HepG2 (cell line): Measurements from ENCODE around the gene C19orf18. TPM values are rescaled to one million over a fixed set of nuclear protein-coding genes. Genes with fewer than 3 reads are reported as not detected.

ENCODE experiments used
- ATAC-seq: fragments of 200-7000 bp; cut with Tn5 transposase; 3 replicates; pipeline ENCODE4 v1.9.1; 2020; ENCODE audit warnings: mild to moderate bottlenecking, moderate library complexity
- BruUV-seq: library from RNA; stranded (reverse); fragments of 400-500 nt; replicated peaks from 2 replicates; lab custom pipeline; 2021; lab: Mats Ljungman, UMichigan
- CTCF ChIA-PET: fragments of 300-600 bp; formaldehyde crosslinking; extraction: SDS; loops from one replicate; lab custom pipeline; 2021; ENCODE audit warnings: low total read pairs, inconsistent platforms, low intra/inter-chr PET ratio; lab: Yijun Ruan, JAX
- POLR2A ChIA-PET: fragments of 350-600 bp; sonication (Branson Sonifier 250); formaldehyde crosslinking; loops from one replicate; lab custom pipeline; 2020; ENCODE audit warnings: antibody characterized with exemption, inconsistent platforms; lab: Yijun Ruan, JAX
- DNase-seq: peaks from one replicate; pipeline ENCODE4 v3.0.0-alpha.2; 2015; ENCODE audit warnings: low spot score
- FAIRE-seq: peaks from 3 replicates; lab custom pipeline; 2011; peaks lifted over from hg19 to GRCh38; lab: Jason Lieb, UNC
- H2AFZ ChIP-seq: one replicate; pipeline ENCODE4 v1.6.1; 2011; ENCODE audit warnings: low read length, inconsistent platforms
- H3K27ac ChIP-seq: fragments of 300-600 bp; 3 replicates; pipeline ENCODE4 v1.8.0; 2011; ENCODE audit warnings: mixed run types, mild to moderate bottlenecking, mixed read lengths, low read length, inconsistent platforms; ENCODE audit not compliant: insufficient read depth; ENCODE audit errors: extremely low read length
- H3K27me3 ChIP-seq, 2 experiments: fragments of 200-600 bp in 1 of 2; 2 replicates in 1 of 2; 3 replicates in 1 of 2; pipeline versions ENCODE4 v1.6.0 to v1.8.0; 2011; ENCODE audit warnings: low read length in 2 of 2, mild to moderate bottlenecking in 2 of 2, moderate library complexity in 2 of 2, inconsistent platforms in 1 of 2; ENCODE audit not compliant: insufficient read depth in 2 of 2, control insufficient read depth in 1 of 2
- H3K36me3 ChIP-seq, 2 experiments: fragments of 200-600 bp in 1 of 2; replicated peaks in 1 of 2; 2 replicates in 1 of 2; 3 replicates in 1 of 2; pipeline versions ENCODE4 v1.5.1 to v1.8.0; 2011; ENCODE audit warnings: low read length in 2 of 2, inconsistent platforms in 1 of 2; ENCODE audit not compliant: insufficient read depth in 2 of 2, control insufficient read depth in 1 of 2
- H3K4me1 ChIP-seq: 2 replicates; pipeline ENCODE4 v1.5.1; 2012; ENCODE audit warnings: low read length, inconsistent platforms; ENCODE audit not compliant: insufficient read depth
- H3K4me2 ChIP-seq: 2 replicates; pipeline ENCODE4 v1.6.0; 2011; ENCODE audit warnings: low read depth, low read length, inconsistent platforms
- H3K4me3 ChIP-seq, 3 experiments: fragments of 200-600 bp in 1 of 3; sonication (generic), shearing (Covaris generic) in 1 of 3; replicated peaks in 1 of 3; 2 replicates each; pipeline ENCODE4 v1.5.1; 2011 to 2016; ENCODE audit warnings: low read length in 3 of 3, inconsistent platforms in 2 of 3, low read depth in 2 of 3, mild to moderate bottlenecking in 2 of 3, control low read depth in 1 of 3, mixed read lengths in 1 of 3; ENCODE audit not compliant: insufficient read depth in 1 of 3
- H3K79me2 ChIP-seq: one replicate; pipeline ENCODE4 v1.6.1; 2011; ENCODE audit warnings: low read length, inconsistent platforms; ENCODE audit not compliant: insufficient read depth
- H3K9ac ChIP-seq: 2 replicates; pipeline ENCODE4 v1.6.0; 2011; ENCODE audit warnings: mild to moderate bottlenecking, low read depth, low read length, inconsistent platforms; ENCODE audit not compliant: insufficient read depth
- H3K9me3 ChIP-seq: 2 replicates; pipeline ENCODE4 v1.5.1; 2012; ENCODE audit warnings: mild to moderate bottlenecking, low read length
- H4K20me1 ChIP-seq: 2 replicates; pipeline ENCODE4 v1.6.0; 2011; ENCODE audit warnings: inconsistent platforms, mild to moderate bottlenecking, low read length, moderate library complexity; ENCODE audit not compliant: insufficient read depth
- FOXP1 ChIP-seq, 2 experiments: fragments of 450-650 bp in 1 of 2; IDR thresholded peaks; 2 replicates each; pipeline ENCODE4 v1.6.1; 2017 to 2018; ENCODE audit warnings: antibody characterized with exemption in 1 of 2
- KDM5B ChIP-seq: sonication (generic); formaldehyde crosslinking; IDR thresholded peaks from 2 replicates; pipeline ENCODE4 v1.4.0; 2020; ENCODE audit warnings: missing genetic modification reagents, mild to moderate bottlenecking, borderline replicate concordance
- KLF6 ChIP-seq: IDR thresholded peaks from 2 replicates; pipeline ENCODE4 v1.8.0; 2016; ENCODE audit warnings: missing biosample characterization, missing genetic modification reagents
- KLF9 ChIP-seq: IDR thresholded peaks from 2 replicates; pipeline ENCODE4 v1.6.1; 2016; ENCODE audit warnings: low read depth
- NFKBIZ ChIP-seq: IDR thresholded peaks from 2 replicates; pipeline ENCODE4 v1.6.1; 2018; ENCODE audit warnings: missing genetic modification reagents, missing compliant biosample characterization
- TP53 ChIP-seq: sonication (generic); formaldehyde crosslinking; conservative IDR thresholded peaks from 2 replicates; pipeline ENCODE4 v1.4.0; 2020; ENCODE audit warnings: missing genetic modification reagents
- ZNF251 ChIP-seq: sonication (generic); formaldehyde crosslinking; IDR thresholded peaks from 2 replicates; pipeline ENCODE4 v1.9.0; 2021; ENCODE audit warnings: mild to moderate bottlenecking, missing genetic modification reagents
- ZNF441 ChIP-seq: sonication (generic); formaldehyde crosslinking; IDR thresholded peaks from 2 replicates; pipeline ENCODE4 v1.7.0; 2021; ENCODE audit warnings: missing genetic modification reagents, borderline replicate concordance
- WGBS: methylation state at CpG from one replicate; pipeline ENCODE4 v1.1.6; 2017; ENCODE audit warnings: low lambda C conversion rate; 5-methylcytosine and 5-hydroxymethylcytosine counted together
- in situ Hi-C: cut with HindIII; loops from 2 replicates; pipeline ENCODE4 v1.10.0; 2017; ENCODE audit warnings: low pct_unique_long_range_greater_than_20kb; ENCODE audit not compliant: extremely low pct_ligation_motif_present
- intact Hi-C: fragments of 100-400 bp; cut with micrococcal nuclease; formaldehyde crosslinking; loops from one replicate; pipeline ENCODE4 v1.10.0; 2022; ENCODE audit not compliant: unreplicated experiment
- polyA plus RNA-seq, 8 experiments: library from polyadenylated mRNA; depleted of rRNA in 3 of 8; stranded (reverse) in 7 of 8; unstranded in 1 of 8; fragments of >200 nt; fragmentation: Illumina TruSeq in 4 of 8; extraction: Trizol in 4 of 8; gene quantifications; 2 replicates each; pipeline versions ENCODE4 v1.2.1 to v1.2.3, GENCODE V29; 2011 to 2016; ENCODE audit warnings: low read depth in 4 of 8, missing spikeins in 1 of 8, mixed read lengths in 1 of 8; ENCODE audit not compliant: insufficient read depth in 1 of 8
- total RNA-seq, 5 experiments: library from RNA; depleted of rRNA; stranded (reverse); fragments of >200 nt; fragmentation: Illumina TruSeq; extraction: Trizol; gene quantifications; 2 replicates each; pipeline ENCODE4 v1.2.3, GENCODE V29; 2016; ENCODE audit warnings: low read depth in 1 of 5
- TF ChIP-seq, protein P1 (sequence below): IDR thresholded peaks from 2 replicates; pipeline ENCODE4 v1.6.1; 2016; ENCODE audit warnings: low read depth, missing genetic modification reagents, missing compliant biosample characterization
- TF ChIP-seq, protein P2 (sequence below): sonication (generic); formaldehyde crosslinking; IDR thresholded peaks from 2 replicates; pipeline ENCODE4 v1.4.0; 2020; ENCODE audit warnings: missing genetic modification reagents
- TF ChIP-seq, protein P3 (sequence below): sonication (generic); formaldehyde crosslinking; IDR thresholded peaks from 2 replicates; pipeline ENCODE4 v1.5.0; 2020; ENCODE audit warnings: missing genetic modification reagents, mild to moderate bottlenecking, borderline replicate concordance
- TF ChIP-seq, protein P4 (sequence below): sonication (generic); formaldehyde crosslinking; IDR thresholded peaks from 2 replicates; pipeline ENCODE4 v1.4.0; 2020; ENCODE audit warnings: mild to moderate bottlenecking, missing genetic modification reagents

C19orf18 gene
- total and polyA plus RNA-seq, 2 of the 13 experiments (the other 11 are each of a cell fraction or from before 2014, with no cell fraction given): 0.38 to 0.55 TPM

DNA sequence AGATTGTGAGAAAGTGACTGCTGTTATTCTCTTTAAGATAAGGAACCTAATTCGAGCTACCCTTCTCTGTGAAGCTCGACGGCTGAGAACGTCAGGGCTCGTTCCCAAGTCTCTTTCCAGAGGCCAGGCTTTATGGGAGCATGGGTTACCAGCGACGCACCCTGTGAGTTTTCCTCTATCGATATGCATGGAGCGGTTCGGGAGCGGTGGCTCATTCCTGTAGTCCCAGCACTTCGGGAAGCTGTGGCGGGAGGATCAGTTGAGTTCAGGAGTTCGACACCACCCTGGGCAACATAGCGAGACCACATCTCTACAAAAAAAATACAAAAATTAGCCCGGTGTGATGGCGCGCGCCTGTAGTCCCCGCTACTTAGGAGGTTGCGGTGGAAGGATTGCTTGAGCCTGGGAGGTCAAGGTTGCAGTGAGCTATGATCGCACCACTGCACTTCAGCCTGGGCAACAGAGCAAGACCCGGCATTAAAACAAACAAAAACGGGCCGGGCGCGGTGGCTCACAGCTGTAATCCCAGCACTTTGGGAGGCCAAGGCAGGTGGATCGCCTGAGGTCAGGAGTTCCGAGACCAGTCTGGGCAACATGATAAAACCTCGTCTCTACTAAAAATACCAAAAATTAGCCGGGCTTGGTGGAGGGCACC, 29.0 kb upstream of the C19orf18 start (continued):
- TF ChIP-seq, protein P1, sequence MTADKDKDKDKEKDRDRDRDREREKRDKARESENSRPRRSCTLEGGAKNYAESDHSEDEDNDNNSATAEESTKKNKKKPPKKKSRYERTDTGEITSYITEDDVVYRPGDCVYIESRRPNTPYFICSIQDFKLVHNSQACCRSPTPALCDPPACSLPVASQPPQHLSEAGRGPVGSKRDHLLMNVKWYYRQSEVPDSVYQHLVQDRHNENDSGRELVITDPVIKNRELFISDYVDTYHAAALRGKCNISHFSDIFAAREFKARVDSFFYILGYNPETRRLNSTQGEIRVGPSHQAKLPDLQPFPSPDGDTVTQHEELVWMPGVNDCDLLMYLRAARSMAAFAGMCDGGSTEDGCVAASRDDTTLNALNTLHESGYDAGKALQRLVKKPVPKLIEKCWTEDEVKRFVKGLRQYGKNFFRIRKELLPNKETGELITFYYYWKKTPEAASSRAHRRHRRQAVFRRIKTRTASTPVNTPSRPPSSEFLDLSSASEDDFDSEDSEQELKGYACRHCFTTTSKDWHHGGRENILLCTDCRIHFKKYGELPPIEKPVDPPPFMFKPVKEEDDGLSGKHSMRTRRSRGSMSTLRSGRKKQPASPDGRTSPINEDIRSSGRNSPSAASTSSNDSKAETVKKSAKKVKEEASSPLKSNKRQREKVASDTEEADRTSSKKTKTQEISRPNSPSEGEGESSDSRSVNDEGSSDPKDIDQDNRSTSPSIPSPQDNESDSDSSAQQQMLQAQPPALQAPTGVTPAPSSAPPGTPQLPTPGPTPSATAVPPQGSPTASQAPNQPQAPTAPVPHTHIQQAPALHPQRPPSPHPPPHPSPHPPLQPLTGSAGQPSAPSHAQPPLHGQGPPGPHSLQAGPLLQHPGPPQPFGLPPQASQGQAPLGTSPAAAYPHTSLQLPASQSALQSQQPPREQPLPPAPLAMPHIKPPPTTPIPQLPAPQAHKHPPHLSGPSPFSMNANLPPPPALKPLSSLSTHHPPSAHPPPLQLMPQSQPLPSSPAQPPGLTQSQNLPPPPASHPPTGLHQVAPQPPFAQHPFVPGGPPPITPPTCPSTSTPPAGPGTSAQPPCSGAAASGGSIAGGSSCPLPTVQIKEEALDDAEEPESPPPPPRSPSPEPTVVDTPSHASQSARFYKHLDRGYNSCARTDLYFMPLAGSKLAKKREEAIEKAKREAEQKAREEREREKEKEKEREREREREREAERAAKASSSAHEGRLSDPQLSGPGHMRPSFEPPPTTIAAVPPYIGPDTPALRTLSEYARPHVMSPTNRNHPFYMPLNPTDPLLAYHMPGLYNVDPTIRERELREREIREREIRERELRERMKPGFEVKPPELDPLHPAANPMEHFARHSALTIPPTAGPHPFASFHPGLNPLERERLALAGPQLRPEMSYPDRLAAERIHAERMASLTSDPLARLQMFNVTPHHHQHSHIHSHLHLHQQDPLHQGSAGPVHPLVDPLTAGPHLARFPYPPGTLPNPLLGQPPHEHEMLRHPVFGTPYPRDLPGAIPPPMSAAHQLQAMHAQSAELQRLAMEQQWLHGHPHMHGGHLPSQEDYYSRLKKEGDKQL: no peak
- TF ChIP-seq FOXP1 (IDR thresholded peaks at IDR 0.05): no peak
- no peak for TF ChIP-seq FOXP1 (CRISPR knock-in tag; IDR thresholded peaks at IDR 0.05)
- 0 out of 2 replicates have a peak, but pooled peaks have one; percentile 1 for TF ChIP-seq KDM5B
- TF ChIP-seq KLF6 (CRISPR knock-in tag): no peak

DNA sequence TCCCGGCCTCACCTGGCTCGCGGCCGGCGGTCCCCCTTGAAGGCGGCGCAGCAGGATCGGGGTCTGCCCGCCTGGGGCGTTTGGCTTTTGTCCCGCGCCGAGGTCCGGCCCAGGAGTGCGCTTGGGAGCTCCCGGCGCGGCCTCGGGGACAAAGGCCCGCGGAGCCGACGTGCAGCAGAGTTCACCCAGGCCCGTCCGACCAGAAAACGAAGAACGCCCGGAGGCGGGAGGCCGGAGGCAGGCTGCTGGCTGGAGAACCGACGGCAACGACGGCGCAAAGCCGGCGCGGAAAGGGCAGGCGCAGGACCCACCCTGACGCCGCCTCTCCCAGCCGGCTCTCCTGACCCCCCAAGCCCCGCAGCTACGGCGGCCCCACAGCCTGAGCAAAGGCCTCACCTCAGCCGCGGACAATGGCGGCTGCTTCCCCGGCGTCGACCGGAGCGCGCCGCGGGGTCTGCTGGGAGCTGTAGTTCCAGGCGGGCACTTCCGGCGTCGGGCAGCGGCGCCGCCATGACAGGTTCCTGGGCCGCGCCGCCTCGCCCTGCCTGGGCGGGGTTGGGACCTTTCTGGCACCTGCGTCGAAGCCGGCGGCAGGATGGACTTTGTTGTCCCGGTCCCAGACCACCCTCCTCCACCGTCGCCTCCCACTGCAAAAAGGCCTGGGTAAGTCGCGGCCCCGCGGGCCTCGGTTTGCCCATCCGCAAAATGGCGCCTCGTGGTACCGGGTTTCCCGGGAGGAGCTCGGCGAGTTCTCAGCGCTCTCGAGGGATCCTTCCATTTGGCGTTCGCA, 28.2 kb upstream of the C19orf18 start, which contains the start of gene ZNF606:
ZNF606 (minus strand) TSS at position 437 of the 790 bp plus-strand sequence. CDS start 1,501 bp downstream, outside the sequence.
- Histone ChIP-seq H3K36me3 (peaks cover 11 to 34% of the 10 kb centered on the region in 2 experiments; a peak in 4 of 5 replicates), H4K20me1 (no peaks in the 10 kb centered on the region), H3K4me3 (peak within 1 kb of the TSS; percentile 79 to 97 (median 88)), H3K4me2 (peak within 1 kb of the TSS; percentile 83), H3K4me1 (peaks cover 31% of the 10 kb centered on the region), H3K79me2 (peaks cover 15% of the 10 kb centered on the region), H3K9ac (peak within 1 kb of the TSS; percentile 97), H3K9me3 (peaks cover 50% of the 10 kb centered on the region), H3K27me3 (no peaks in the 10 kb centered on the region), H3K27ac (peak within 1 kb of the TSS; percentile 97), H2AFZ (peak within 1 kb of the TSS; percentile 50)
- ChIA-PET CTCF (no interaction called here), POLR2A (interaction anchor here (0.6 to 2.4 kb wide), 13 partner anchors 13 to 1599 kb away, joined by 3 to 16 read pairs (median 4); partner anchors contain the start of genes ZNF274, ZNF417, ZNF551 and ZNF583)
- ATAC-seq (peak; percentile 97), DNase-seq (peak; percentile 72), FAIRE-seq (no peak)
- BruUV-seq: TSS peak; percentile 54
- in situ Hi-C loops: no loop called here
- intact Hi-C loops: loop anchor here (1.0 kb wide), 1 partner anchor 55 kb away; the partner anchor contains the start of gene ZNF256
- WGBS: 0% methylated on average over 3 of the region's 91 CpGs
- TF ChIP-seq KLF9 (CRISPR knock-in tag): no peak; the same call in 1 of the 2 replicates
- no peak for TF ChIP-seq TP53
- TF ChIP-seq ZNF251 (CRISPR knock-in tag): no peak
- peak; percentile 81; the same call in 1 of the 2 replicates for TF ChIP-seq ZNF441 (CRISPR knock-in tag)
- TF ChIP-seq NFKBIZ: no peak; the same call in 1 of the 2 replicates
- TF ChIP-seq, protein P2, sequence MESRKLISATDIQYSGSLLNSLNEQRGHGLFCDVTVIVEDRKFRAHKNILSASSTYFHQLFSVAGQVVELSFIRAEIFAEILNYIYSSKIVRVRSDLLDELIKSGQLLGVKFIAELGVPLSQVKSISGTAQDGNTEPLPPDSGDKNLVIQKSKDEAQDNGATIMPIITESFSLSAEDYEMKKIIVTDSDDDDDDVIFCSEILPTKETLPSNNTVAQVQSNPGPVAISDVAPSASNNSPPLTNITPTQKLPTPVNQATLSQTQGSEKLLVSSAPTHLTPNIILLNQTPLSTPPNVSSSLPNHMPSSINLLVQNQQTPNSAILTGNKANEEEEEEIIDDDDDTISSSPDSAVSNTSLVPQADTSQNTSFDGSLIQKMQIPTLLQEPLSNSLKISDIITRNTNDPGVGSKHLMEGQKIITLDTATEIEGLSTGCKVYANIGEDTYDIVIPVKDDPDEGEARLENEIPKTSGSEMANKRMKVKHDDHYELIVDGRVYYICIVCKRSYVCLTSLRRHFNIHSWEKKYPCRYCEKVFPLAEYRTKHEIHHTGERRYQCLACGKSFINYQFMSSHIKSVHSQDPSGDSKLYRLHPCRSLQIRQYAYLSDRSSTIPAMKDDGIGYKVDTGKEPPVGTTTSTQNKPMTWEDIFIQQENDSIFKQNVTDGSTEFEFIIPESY (CRISPR knock-in tag): peak; percentile 17; the same call in 1 of the 2 replicates
- TF ChIP-seq, protein P3, sequence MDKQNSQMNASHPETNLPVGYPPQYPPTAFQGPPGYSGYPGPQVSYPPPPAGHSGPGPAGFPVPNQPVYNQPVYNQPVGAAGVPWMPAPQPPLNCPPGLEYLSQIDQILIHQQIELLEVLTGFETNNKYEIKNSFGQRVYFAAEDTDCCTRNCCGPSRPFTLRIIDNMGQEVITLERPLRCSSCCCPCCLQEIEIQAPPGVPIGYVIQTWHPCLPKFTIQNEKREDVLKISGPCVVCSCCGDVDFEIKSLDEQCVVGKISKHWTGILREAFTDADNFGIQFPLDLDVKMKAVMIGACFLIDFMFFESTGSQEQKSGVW (CRISPR knock-in tag): no peak
- TF ChIP-seq, protein P4, sequence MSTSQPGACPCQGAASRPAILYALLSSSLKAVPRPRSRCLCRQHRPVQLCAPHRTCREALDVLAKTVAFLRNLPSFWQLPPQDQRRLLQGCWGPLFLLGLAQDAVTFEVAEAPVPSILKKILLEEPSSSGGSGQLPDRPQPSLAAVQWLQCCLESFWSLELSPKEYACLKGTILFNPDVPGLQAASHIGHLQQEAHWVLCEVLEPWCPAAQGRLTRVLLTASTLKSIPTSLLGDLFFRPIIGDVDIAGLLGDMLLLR (CRISPR knock-in tag): no peak; the same call in 1 of the 2 replicates
